PC-9 (cell line): Measurements from ENCODE around the gene EPHB3. TPM values are rescaled to one million over a fixed set of nuclear protein-coding genes. Genes with fewer than 3 reads are reported as not detected.

Experiments used
- BruUV-seq: library from RNA; stranded (reverse); fragments of 400-500 nt; replicated peaks from 2 replicates; lab custom pipeline; 2021; lab: Mats Ljungman, UMichigan
- CTCF ChIA-PET: fragments of 300-600 bp; sonication (Branson Sonifier 250); formaldehyde crosslinking; loops from one replicate; lab custom pipeline; 2022; ENCODE audit warnings: antibody characterized with exemption; lab: Charles Lee
- POLR2A ChIA-PET: fragments of 300-600 bp; sonication (Branson Sonifier 250); formaldehyde crosslinking; loops from one replicate; lab custom pipeline; 2022; ENCODE audit warnings: antibody characterized with exemption; ENCODE audit not compliant: unreplicated experiment; lab: Charles Lee
- DNase-seq, 2 experiments: peaks; one replicate each; pipeline versions ENCODE4 v3.0.0 to v3.0.0-alpha.2; 2015 to 2022; ENCODE audit warnings: mixed read lengths in 1 of 2
- H2AFZ ChIP-seq: fragments of 200-600 bp; sonication (generic); 2 replicates; pipeline ENCODE4 v1.8.1; 2017; ENCODE audit warnings: antibody characterized with exemption
- H3F3A ChIP-seq: fragments of 200-600 bp; sonication (generic); 2 replicates; pipeline ENCODE4 v1.8.1; 2017; ENCODE audit warnings: antibody characterized with exemption, mild to moderate bottlenecking, low read depth; ENCODE audit not compliant: insufficient read depth
- H3K27ac ChIP-seq: fragments of 200-600 bp; sonication (generic); 2 replicates; pipeline ENCODE4 v1.6.1; 2016; ENCODE audit warnings: mixed run types
- H3K27me3 ChIP-seq: fragments of 200-600 bp; sonication (generic); 2 replicates; pipeline ENCODE4 v1.6.1; 2016; ENCODE audit warnings: low read depth, mixed run types; ENCODE audit not compliant: insufficient read depth
- H3K36me3 ChIP-seq: fragments of 200-600 bp; sonication (generic); 2 replicates; pipeline ENCODE4 v1.6.1; 2016; ENCODE audit warnings: low read depth, mixed run types
- H3K4me1 ChIP-seq: fragments of 200-600 bp; sonication (generic); replicated peaks from 2 replicates; pipeline ENCODE4 v1.6.1; 2016; ENCODE audit warnings: mixed run types; ENCODE audit not compliant: insufficient read depth
- H3K4me2 ChIP-seq: fragments of 200-600 bp; sonication (generic); 2 replicates; pipeline ENCODE4 v1.6.1; 2017; ENCODE audit warnings: mixed run types
- H3K4me3 ChIP-seq: fragments of 200-600 bp; sonication (generic); 2 replicates; pipeline ENCODE4 v1.6.1; 2016; ENCODE audit warnings: mixed run types
- H3K79me2 ChIP-seq: fragments of 200-600 bp; sonication (generic); 2 replicates; pipeline ENCODE4 v1.6.1; 2017; ENCODE audit warnings: low read depth, mixed run types
- H3K9me2 ChIP-seq: fragments of 200-600 bp; sonication (generic); 2 replicates; pipeline ENCODE4 v1.8.1; 2017; ENCODE audit warnings: mild to moderate bottlenecking; ENCODE audit not compliant: insufficient read depth
- H3K9me3 ChIP-seq: fragments of 200-600 bp; sonication (generic); 2 replicates; pipeline ENCODE4 v1.8.1; 2016; ENCODE audit warnings: low read depth; ENCODE audit not compliant: insufficient read depth
- H4K20me1 ChIP-seq: fragments of 200-600 bp; sonication (generic); 2 replicates; pipeline ENCODE4 v1.8.1; 2017; ENCODE audit not compliant: insufficient read depth
- CTCF ChIP-seq: fragments of 200-600 bp; sonication (generic); conservative IDR thresholded peaks from 2 replicates; pipeline ENCODE4 v1.6.1; 2017; ENCODE audit warnings: mixed run types, antibody characterized with exemption, mild to moderate bottlenecking, moderate library complexity
- EZH2 ChIP-seq: fragments of 200-600 bp; sonication (generic); IDR thresholded peaks from 2 replicates; pipeline ENCODE4 v1.8.0; 2017; ENCODE audit warnings: antibody characterized with exemption, low read depth
- intact Hi-C: fragments of 100-400 bp; cut with micrococcal nuclease; formaldehyde crosslinking; loops from one replicate; pipeline ENCODE4 v1.10.0; 2022; ENCODE audit not compliant: unreplicated experiment
- total RNA-seq: library from RNA; stranded (reverse); gene quantifications from 2 replicates; pipeline ENCODE4 v1.2.3, GENCODE V29; 2021

EPHB3 gene
- total RNA-seq, 1 experiment from 2014 or later, result 15.7 TPM

- H3K27ac ChIP-seq, result no peak overlapping the region
- ChIA-PET CTCF (no interaction called here), POLR2A (no interaction called here)
- no TSS peak for BruUV-seq
- H3K79me2 ChIP-seq, result no peaks in the 10 kb centered on the region
- no peaks in the 10 kb centered on the region for H3K36me3 ChIP-seq
- no peak overlapping the region for H3K4me3 ChIP-seq
- H4K20me1 ChIP-seq, result 0 out of 2 replicates have a peak, but pooled peaks cover 4% of the 10 kb centered on the region
- no peak for TF ChIP-seq CTCF
- TF ChIP-seq EZH2, result no peak
- H3K4me2 ChIP-seq, result no peak overlapping the region
- no peak overlapping the region for H2AFZ ChIP-seq
- H3K4me1 ChIP-seq, result no peaks in the 10 kb centered on the region
- peaks cover 6% of the 10 kb centered on the region; the same call in 1 of the 2 replicates for H3K27me3 ChIP-seq
- intact Hi-C loops, result no loop called here
- no peaks in the 10 kb centered on the region for H3F3A ChIP-seq
- DNase-seq, result no peak
- no peaks in the 10 kb centered on the region for H3K9me2 ChIP-seq
- H3K9me3 ChIP-seq, result no peaks in the 10 kb centered on the region
Observed at GRCh38 chr3:184584464-184584891, 22.9 kb downstream of the EPHB3 start.

GRCh38 chr3:184585545-184585944 lies 24.0 kb downstream of the EPHB3 start:
- CTCF ChIA-PET, result no interaction called here
- no TSS peak for BruUV-seq
- no peak for DNase-seq

DNA sequence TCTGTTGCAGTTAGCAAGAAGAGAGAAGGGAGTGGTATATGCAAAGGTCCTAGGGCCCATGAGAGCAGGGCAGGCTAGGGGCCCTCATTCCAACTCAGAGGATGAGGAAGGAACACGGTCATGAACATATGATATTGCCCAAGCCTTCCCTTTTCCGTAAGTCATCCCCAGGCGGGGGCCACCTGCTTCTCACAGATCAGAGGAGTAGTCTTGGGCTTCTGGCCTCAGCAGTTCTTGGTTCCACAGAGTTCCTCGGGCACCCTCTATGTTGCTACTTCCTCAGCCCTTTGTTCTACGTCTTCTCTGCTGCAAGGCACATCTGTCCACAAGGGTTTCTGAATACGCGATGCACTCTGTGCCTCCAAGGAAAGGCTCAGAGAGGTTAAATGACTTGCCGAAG lies 25.3 kb downstream of the EPHB3 start:
- H3F3A ChIP-seq, result no peaks in the 10 kb centered on the region
- intact Hi-C loops, result no loop called here
- H3K36me3 ChIP-seq, result no peaks in the 10 kb centered on the region
- TF ChIP-seq CTCF (no peak), EZH2 (no peak)
- no peaks in the 10 kb centered on the region for H3K9me2 ChIP-seq
- H3K4me1 ChIP-seq, result no peaks in the 10 kb centered on the region
- DNase-seq, result no peak
- CTCF ChIA-PET, result no interaction called here
- no TSS peak for BruUV-seq
- H3K4me2 ChIP-seq, result no peak overlapping the region
- POLR2A ChIA-PET, result no interaction called here
- no peaks in the 10 kb centered on the region for H3K9me3 ChIP-seq
- no peak overlapping the region for H2AFZ ChIP-seq
- peaks cover 7% of the 10 kb centered on the region; the same call in 1 of the 2 replicates for H3K27me3 ChIP-seq
- 0 out of 2 replicates have a peak, but pooled peaks cover 4% of the 10 kb centered on the region for H4K20me1 ChIP-seq
- no peak overlapping the region for H3K4me3 ChIP-seq
- no peaks in the 10 kb centered on the region for H3K79me2 ChIP-seq
- H3K27ac ChIP-seq, result no peak overlapping the region

More at GRCh38 chr3:184585545-184585944, 24.0 kb downstream of the EPHB3 start:
- peaks cover 7% of the 10 kb centered on the region; the same call in 1 of the 2 replicates for H3K27me3 ChIP-seq
- no peaks in the 10 kb centered on the region for H3K9me3 ChIP-seq
- H3K4me2 ChIP-seq, result no peak overlapping the region
- no peaks in the 10 kb centered on the region for H3K9me2 ChIP-seq
- intact Hi-C loops, result no loop called here
- H3F3A ChIP-seq, result no peaks in the 10 kb centered on the region
- H3K4me1 ChIP-seq, result no peaks in the 10 kb centered on the region
- POLR2A ChIA-PET, result interaction anchor here (0.6 kb wide), 1 partner anchor 60 kb away, joined by 3 read pairs; no protein-coding TSS in a partner anchor
- no peak overlapping the region for H2AFZ ChIP-seq
- 0 out of 2 replicates have a peak, but pooled peaks cover 4% of the 10 kb centered on the region for H4K20me1 ChIP-seq
- H3K27ac ChIP-seq, result no peak overlapping the region
- no peaks in the 10 kb centered on the region for H3K79me2 ChIP-seq
- no peak overlapping the region for H3K4me3 ChIP-seq
- no peaks in the 10 kb centered on the region for H3K36me3 ChIP-seq
- TF ChIP-seq EZH2 (no peak), CTCF (no peak)
